Kidney (tissue), 14 donors: ENCODE measurements around the gene CADPS. TPM values are rescaled to one million over a fixed set of nuclear protein-coding genes. Genes with fewer than 3 reads are reported as not detected.

Experiments
- DNase-seq, 5 donors: peaks; one replicate each; pipeline ENCODE4 v3.0.0-alpha.2; 2013 to 2020
- FAIRE-seq: peaks from 2 replicates; lab custom pipeline; 2012; peaks lifted over from hg19 to GRCh38; lab: Jason Lieb, UNC
- H3K27ac ChIP-seq, 2 donors: one replicate each; pipeline ENCODE4 v1.7.0; 2013; ENCODE audit warnings: low read depth in 2 of 2, low read length in 2 of 2, inconsistent platforms in 1 of 2
- H3K27me3 ChIP-seq: one replicate; pipeline ENCODE4 v1.7.1; 2013; ENCODE audit warnings: low read length, inconsistent platforms; ENCODE audit not compliant: control insufficient read depth, insufficient read depth
- H3K36me3 ChIP-seq, 3 donors: one replicate each; pipeline versions ENCODE4 v1.7.0 to v1.7.1; 2013; ENCODE audit warnings: low read length in 3 of 3, control low read depth in 1 of 3, inconsistent platforms in 1 of 3; ENCODE audit not compliant: insufficient read depth in 3 of 3, control insufficient read depth in 2 of 3
- H3K4me1 ChIP-seq, 3 donors: one replicate each; pipeline versions ENCODE4 v1.7.0 to v1.7.1; 2013; ENCODE audit warnings: low read length in 3 of 3, inconsistent platforms in 1 of 3, low read depth in 1 of 3; ENCODE audit not compliant: control insufficient read depth in 2 of 3, insufficient read depth in 2 of 3
- H3K4me3 ChIP-seq, 3 donors: one replicate each; pipeline versions ENCODE4 v1.7.0 to v1.8.1; 2013; ENCODE audit warnings: low read length in 3 of 3, control low read depth in 1 of 3, inconsistent platforms in 1 of 3
- H3K9ac ChIP-seq, 3 donors: one replicate each; pipeline versions ENCODE4 v1.7.0 to v1.7.1; 2013; ENCODE audit warnings: low read length in 3 of 3, control low read depth in 1 of 3, inconsistent platforms in 1 of 3
- H3K9me3 ChIP-seq, 3 donors: one replicate each; pipeline versions ENCODE4 v1.7.0 to v1.7.1; 2013; ENCODE audit warnings: low read length in 3 of 3, control low read depth in 1 of 3, inconsistent platforms in 1 of 3; ENCODE audit not compliant: control insufficient read depth in 2 of 3, insufficient read depth in 1 of 3
- intact Hi-C: fragments of 100-400 bp; cut with DNase I; formaldehyde crosslinking; loops from one replicate; pipeline ENCODE4 v1.11.1; 2022
- polyA plus RNA-seq: library from polyadenylated mRNA; stranded (reverse); fragments of 350-450 nt; fragmentation: Illumina TruSeq; extraction: RNeasy Lipid Tissue Mini Kit (QIAGEN cat#74804); gene quantifications from one replicate; pipeline ENCODE4 v1.2.3, GENCODE V29; 2014; ENCODE audit warnings: low read depth, low replicate concordance; ENCODE audit not compliant: insufficient read depth
- total RNA-seq: library from RNA; stranded (reverse); fragmentation: NEBNext Ultra II Directional; extraction: Animal tissue kit (Norgen Biotek cat#: 25700); gene quantifications from one replicate; pipeline ENCODE4 v1.2.1, GENCODE V29; 2021
- TF ChIP-seq, protein P1 (sequence below): IDR thresholded peaks from 3 replicates; pipeline ENCODE4 v1.5.1; 2012; ENCODE audit warnings: mild to moderate bottlenecking, moderate library complexity, borderline replicate concordance; ENCODE audit not compliant: insufficient read depth; ENCODE audit errors: extremely low read depth
- donor health status: control.
- donor health status: control.
- donor health status: control.
- donor health status: control.
- donor health status: control.
- donor health status: DM: yes; HTN: yes; CAD: no.
- donor health status: Normal renal cell carcinoma (clear cell type).

CADPS gene
- total and polyA plus RNA-seq, 2 donors from 2014 or later: 0.98 TPM; not detected in 1

DNA sequence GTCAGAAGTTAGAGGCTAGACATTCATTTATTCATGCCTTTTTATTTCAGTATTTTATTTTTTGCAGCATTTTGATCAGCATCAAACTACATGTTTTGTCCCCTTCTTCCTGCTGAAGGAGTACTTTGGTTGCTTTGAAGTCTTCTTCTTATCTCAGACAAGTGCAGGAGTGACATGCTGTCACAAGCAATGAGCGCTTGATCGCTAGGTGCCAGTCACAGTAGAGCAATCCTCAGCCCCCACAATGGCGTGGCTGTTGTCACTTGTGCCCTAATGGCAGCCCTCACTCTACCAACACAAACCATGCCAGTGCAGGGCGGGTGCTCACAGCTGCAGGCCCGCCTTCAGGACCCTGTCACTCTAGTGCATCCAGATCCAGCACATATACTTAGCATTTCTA lies 317.2 kb downstream of the CADPS start:
- DNase-seq: no peak

DNA sequence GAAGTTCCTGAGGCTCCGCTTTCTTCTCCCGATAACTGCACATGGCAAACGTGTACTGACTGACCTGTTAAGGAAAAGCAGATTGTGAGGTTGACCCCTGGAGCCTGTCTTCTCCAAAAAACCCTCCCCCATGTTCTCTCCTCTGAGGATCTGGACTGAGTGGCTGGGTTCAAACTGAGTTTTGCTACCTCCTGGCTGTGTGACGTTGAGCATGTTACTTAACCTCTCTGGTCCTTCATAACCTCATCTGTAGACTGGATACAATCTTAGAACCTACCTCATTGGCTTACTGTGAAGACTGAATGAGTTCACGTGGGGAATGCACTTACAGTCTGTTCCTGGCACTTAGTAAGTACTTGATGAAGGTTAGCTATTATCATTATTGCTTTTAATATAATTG lies 317.8 kb downstream of the CADPS start:
- FAIRE-seq: no peak
- H3K4me3 ChIP-seq: no peak overlapping the region
- intact Hi-C loops: no loop called here

More for the DNA sequence above, 317.2 kb downstream of the CADPS start:
- intact Hi-C loops: no loop called here
- H3K27me3 ChIP-seq: no peaks in the 10 kb centered on the region
- H3K36me3 ChIP-seq: no peaks in the 10 kb centered on the region
- no peak overlapping the region for H3K4me3 ChIP-seq
- no peak overlapping the region for H3K27ac ChIP-seq
- no peaks in the 10 kb centered on the region for H3K9me3 ChIP-seq
- FAIRE-seq: no peak
- TF ChIP-seq, protein P1, sequence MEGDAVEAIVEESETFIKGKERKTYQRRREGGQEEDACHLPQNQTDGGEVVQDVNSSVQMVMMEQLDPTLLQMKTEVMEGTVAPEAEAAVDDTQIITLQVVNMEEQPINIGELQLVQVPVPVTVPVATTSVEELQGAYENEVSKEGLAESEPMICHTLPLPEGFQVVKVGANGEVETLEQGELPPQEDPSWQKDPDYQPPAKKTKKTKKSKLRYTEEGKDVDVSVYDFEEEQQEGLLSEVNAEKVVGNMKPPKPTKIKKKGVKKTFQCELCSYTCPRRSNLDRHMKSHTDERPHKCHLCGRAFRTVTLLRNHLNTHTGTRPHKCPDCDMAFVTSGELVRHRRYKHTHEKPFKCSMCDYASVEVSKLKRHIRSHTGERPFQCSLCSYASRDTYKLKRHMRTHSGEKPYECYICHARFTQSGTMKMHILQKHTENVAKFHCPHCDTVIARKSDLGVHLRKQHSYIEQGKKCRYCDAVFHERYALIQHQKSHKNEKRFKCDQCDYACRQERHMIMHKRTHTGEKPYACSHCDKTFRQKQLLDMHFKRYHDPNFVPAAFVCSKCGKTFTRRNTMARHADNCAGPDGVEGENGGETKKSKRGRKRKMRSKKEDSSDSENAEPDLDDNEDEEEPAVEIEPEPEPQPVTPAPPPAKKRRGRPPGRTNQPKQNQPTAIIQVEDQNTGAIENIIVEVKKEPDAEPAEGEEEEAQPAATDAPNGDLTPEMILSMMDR: no peak
- no peak overlapping the region for H3K9ac ChIP-seq
- no peaks in the 10 kb centered on the region for H3K4me1 ChIP-seq

GRCh38 chr3:62556121-62556815 lies 318.9 kb downstream of the CADPS start:
- FAIRE-seq: no peak
- H3K4me1 ChIP-seq: no peaks in the 10 kb centered on the region
- no peak overlapping the region for H3K4me3 ChIP-seq
- intact Hi-C loops: no loop called here
- H3K36me3 ChIP-seq: no peaks in the 10 kb centered on the region
- H3K27ac ChIP-seq: no peak overlapping the region
- H3K9me3 ChIP-seq: no peaks in the 10 kb centered on the region
- DNase-seq: no peak
- no peaks in the 10 kb centered on the region for H3K27me3 ChIP-seq
- H3K9ac ChIP-seq: no peak overlapping the region
- TF ChIP-seq, protein P1: no peak

More for the DNA sequence above, 317.8 kb downstream of the CADPS start:
- DNase-seq: no peak
- no peaks in the 10 kb centered on the region for H3K4me1 ChIP-seq
- H3K9ac ChIP-seq: no peak overlapping the region
- no peaks in the 10 kb centered on the region for H3K27me3 ChIP-seq
- H3K36me3 ChIP-seq: no peaks in the 10 kb centered on the region
- no peaks in the 10 kb centered on the region for H3K9me3 ChIP-seq
- no peak overlapping the region for H3K27ac ChIP-seq
- TF ChIP-seq, protein P1: no peak
